Kasumi-1 (cell line): ENCODE measurements around the gene C1QTNF8.

Source experiments
- DNase-seq, 2 experiments: peaks; one replicate each; lab custom pipeline; 2025; lab: John Stamatoyannopoulos, UW

Gene C1QTNF8

GRCh38 chr16:1060416-1061340 is 35.4 kb downstream of the C1QTNF8 start:
- DNase-seq = no peak

GRCh38 chr16:1059310-1059709 is 36.7 kb downstream of the C1QTNF8 start:
- no peak for DNase-seq

GRCh38 chr16:1058216-1058615 is 37.8 kb downstream of the C1QTNF8 start:
- no peak for DNase-seq

- DNase-seq = peak in 1 of 2 experiments; percentile 7
Measured at GRCh38 chr16:1057252-1057932, 38.7 kb downstream of the C1QTNF8 start.

GRCh38 chr16:1056196-1056595 is 39.8 kb downstream of the C1QTNF8 start:
- DNase-seq = no peak

GRCh38 chr16:1055557-1055924 is 40.5 kb downstream of the C1QTNF8 start:
- no peak for DNase-seq

- DNase-seq = peak in 1 of 2 experiments; percentile 0
Measured at GRCh38 chr16:1054660-1055556, 41.1 kb downstream of the C1QTNF8 start.

- no peak for DNase-seq
Measured at GRCh38 chr16:1053700-1054368, 42.2 kb downstream of the C1QTNF8 start.

- no peak for DNase-seq
Measured at GRCh38 chr16:1053121-1053521, 42.9 kb downstream of the C1QTNF8 start.

- DNase-seq = no peak
Measured at GRCh38 chr16:1052721-1053120, 43.3 kb downstream of the C1QTNF8 start.

GRCh38 chr16:1051446-1051845 is 44.6 kb downstream of the C1QTNF8 start:
- no peak for DNase-seq

GRCh38 chr16:1050921-1051320 is 45.1 kb downstream of the C1QTNF8 start:
- DNase-seq = no peak

GRCh38 chr16:1050516-1050915 is 45.5 kb downstream of the C1QTNF8 start:
- no peak for DNase-seq

GRCh38 chr16:1049976-1050247 is 46.1 kb downstream of the C1QTNF8 start:
- no peak for DNase-seq

- DNase-seq = no peak
Measured at GRCh38 chr16:1049113-1049975, 46.7 kb downstream of the C1QTNF8 start.

GRCh38 chr16:1048442-1049112 is 47.5 kb downstream of the C1QTNF8 start:
- DNase-seq = no peak

- no peak for DNase-seq
Measured at GRCh38 chr16:1047801-1048200, 48.2 kb downstream of the C1QTNF8 start.

- no peak for DNase-seq
Measured at GRCh38 chr16:1047123-1047522, 48.9 kb downstream of the C1QTNF8 start.

- DNase-seq = no peak
Measured at GRCh38 chr16:1045993-1046911, 49.8 kb downstream of the C1QTNF8 start.
